D721Med (cell line): ENCODE measurements around the gene CLCC1.
"Not testable (repeated sequence)": the region's sequence is repeated elsewhere in the genome, so short reads cannot be mapped to it uniquely, and the experiment has no call there.

ENCODE experiments used
- DNase-seq: peaks from one replicate; pipeline ENCODE4 v3.0.0; 2011; ENCODE audit warnings: low spot score; ENCODE audit not compliant: insufficient read length
- FAIRE-seq: peaks from 2 replicates; lab custom pipeline; 2011; peaks lifted over from hg19 to GRCh38; lab: Jason Lieb, UNC
- CTCF ChIP-seq: IDR thresholded peaks from 2 replicates; pipeline ENCODE4 v1.5.1; 2012; ENCODE audit warnings: mild to moderate bottlenecking, control low read depth; ENCODE audit not compliant: insufficient read depth; ENCODE audit errors: missing control alignments

Gene CLCC1

GRCh38 chr1:108953452-108953851 is 9.8 kb downstream of the CLCC1 start:
- FAIRE-seq (no peak), DNase-seq (no peak)
- TF ChIP-seq CTCF: no peak

GRCh38 chr1:108951242-108951641 is 12.0 kb downstream of the CLCC1 start:
- TF ChIP-seq CTCF: no peak
- no peak for FAIRE-seq
- DNase-seq: no peak

- FAIRE-seq: no peak
- DNase-seq: no peak
- no peak for TF ChIP-seq CTCF
Measured at GRCh38 chr1:108949044-108949443, 14.2 kb downstream of the CLCC1 start.

- DNase-seq (no peak), FAIRE-seq (peak; percentile 55)
- TF ChIP-seq CTCF: no peak
Measured at GRCh38 chr1:108947871-108948525, 15.3 kb downstream of the CLCC1 start.

- TF ChIP-seq CTCF: no peak
- DNase-seq (no peak), FAIRE-seq (no peak)
Measured at GRCh38 chr1:108936170-108936569, 27.1 kb downstream of the CLCC1 start.

GRCh38 chr1:108933944-108934343 is 29.3 kb downstream of the CLCC1 start:
- TF ChIP-seq CTCF: no peak
- no peak for FAIRE-seq
- no peak for DNase-seq

- not testable (repeated sequence) for DNase-seq, FAIRE-seq
Measured at GRCh38 chr1:108927565-108927964, 35.7 kb downstream of the CLCC1 start.
